Measurements from ENCODE around the gene C6.

Gene C6

GRCh38 chr5:41118177-41118576, 95.2 kb downstream of the C6 start:
- DNase-seq: no peak

- no peak for DNase-seq
Observed at GRCh38 chr5:41115281-41115680, 98.1 kb downstream of the C6 start.

GRCh38 chr5:41112486-41113455, 100.6 kb downstream of the C6 start:
- no peak for DNase-seq

DNA sequence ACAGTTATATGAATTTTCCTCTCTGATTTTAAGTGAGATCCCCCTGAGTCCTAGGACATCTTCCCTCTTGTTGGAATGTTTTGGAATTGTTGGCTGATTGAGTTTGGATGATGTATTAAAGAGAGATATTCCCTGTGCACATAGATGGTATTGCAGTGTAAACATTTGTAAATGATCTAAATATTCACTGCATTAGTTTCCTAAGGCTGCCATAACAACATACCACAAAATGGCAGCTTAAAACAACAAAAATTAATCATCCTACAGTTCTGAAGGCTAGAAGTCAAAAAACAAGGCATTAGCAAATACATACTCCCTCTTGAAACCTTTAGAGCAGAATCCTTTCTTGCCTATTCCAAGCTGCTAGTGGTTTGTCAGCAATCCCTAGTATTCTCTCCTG, 104.1 kb downstream of the C6 start:
- DNase-seq: no peak

- no peak for DNase-seq
Observed at GRCh38 chr5:41102341-41102740, 111.0 kb downstream of the C6 start.

DNA sequence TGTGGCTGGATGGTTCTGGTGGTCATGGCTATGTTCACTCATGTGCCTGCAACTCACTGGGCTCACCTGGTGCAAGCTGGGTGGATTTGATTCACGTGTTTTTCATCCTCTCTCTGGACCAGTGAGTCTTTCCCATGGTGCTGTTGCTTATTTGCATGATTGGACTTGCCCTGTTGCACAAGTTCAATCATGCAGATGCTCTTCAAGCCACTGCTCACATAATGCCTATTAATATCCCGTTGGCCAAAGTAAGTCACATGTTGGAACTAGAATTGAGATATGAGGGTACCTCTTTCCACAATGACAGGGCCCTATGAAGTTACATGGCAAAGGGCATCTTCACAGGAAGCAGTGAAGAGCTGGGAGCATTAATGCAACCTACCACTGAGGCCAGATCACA, 115.7 kb downstream of the C6 start:
- DNase-seq: no peak

DNA sequence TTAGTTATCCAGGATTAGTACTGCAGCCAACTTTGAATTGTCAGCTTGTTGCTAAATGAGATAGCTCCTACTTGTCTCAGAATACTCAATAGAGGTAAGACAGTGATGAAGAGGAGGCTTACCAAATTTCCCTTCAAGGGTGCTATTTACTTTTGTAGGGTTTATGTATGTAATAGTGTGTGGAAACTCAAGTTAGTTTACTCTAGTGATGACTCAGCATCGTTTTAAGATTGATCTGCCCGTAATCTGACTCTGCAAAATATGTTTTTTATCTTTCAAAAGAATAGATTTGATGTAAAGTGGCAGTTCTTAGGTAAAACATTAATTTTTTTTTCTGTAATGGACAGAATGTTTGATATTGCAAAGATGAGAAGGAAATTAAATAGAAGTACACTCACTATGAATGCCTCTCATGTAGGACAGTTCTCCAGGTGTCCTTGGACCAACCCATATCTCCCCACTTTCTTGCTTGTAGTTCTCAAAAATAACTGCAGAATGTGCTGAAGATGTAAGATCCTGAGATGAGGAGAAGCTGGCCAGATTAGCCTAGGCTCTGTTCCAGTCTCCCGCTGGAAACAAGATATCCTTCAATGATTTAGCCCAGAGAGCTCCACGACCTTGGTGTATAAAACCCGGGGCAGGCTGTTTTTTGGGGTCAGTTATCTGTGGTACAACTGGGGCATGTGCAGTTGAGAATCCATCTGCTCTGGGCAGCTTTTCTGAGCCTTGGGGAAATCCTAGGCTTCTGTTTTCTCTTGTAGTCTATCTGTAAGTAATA, 117.8 kb downstream of the C6 start:
- DNase-seq: no peak

- no peak for DNase-seq
Observed at GRCh38 chr5:41094871-41095270, 118.5 kb downstream of the C6 start.

GRCh38 chr5:41093803-41094202, 119.5 kb downstream of the C6 start:
- DNase-seq: no peak

Measured in NCI-H2081 (cell line).